ENCODE measurements around the gene CNIH1. TPM values are rescaled to one million over a fixed set of nuclear protein-coding genes. Genes with fewer than 3 reads are reported as not detected.

Gene CNIH1
- total and polyA plus RNA-seq, 12 donors = 24.5 to 328 (median 105) TPM

DNA sequence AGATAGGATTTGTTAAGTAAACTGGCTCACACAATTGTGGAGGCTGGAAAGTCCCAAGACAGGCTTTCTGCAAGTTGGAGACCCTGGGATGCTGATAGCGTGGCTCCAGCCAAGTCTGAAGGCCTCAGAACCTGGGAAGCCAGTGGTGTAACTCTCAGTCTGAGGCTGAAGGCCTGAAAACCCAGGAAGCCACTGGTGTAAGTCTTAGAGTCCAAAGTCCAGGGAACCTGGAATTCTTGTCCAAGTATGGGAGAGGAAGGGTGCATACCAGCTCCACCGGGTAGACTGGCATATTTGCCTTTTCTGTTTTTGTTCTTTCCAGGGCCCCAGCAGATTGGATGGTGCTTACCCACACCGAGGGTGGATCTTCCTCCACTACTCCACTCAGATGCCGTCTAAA, 29.5 kb upstream of the CNIH1 start:
- intact Hi-C loops (cut with DNase I) = no loop called here
- Histone ChIP-seq H3K4me1 (replicated peaks in 1 of 2) (peaks cover 0 to 16% of the 10 kb centered on the region in 2 donors), H3K27me3 (no peaks in the 10 kb centered on the region), H3K27ac (no peak overlapping the region), H3K36me3 (replicated peaks in 1 of 2) (no peaks in the 10 kb centered on the region), H3K9me3 (replicated peaks in 1 of 3) (no peaks in the 10 kb centered on the region), H3K4me3 (no peak overlapping the region)
- no peak for DNase-seq
- TF ChIP-seq CTCF (IDR thresholded peaks at IDR 0.05) = no peak
- no peak for TF ChIP-seq POLR2A (IDR thresholded peaks at IDR 0.05)
- 90 to 96% (median 94%) methylated on average over 4 of the region's 4 CpGs for WGBS, 4 donors

- H3K27me3 ChIP-seq = no peaks in the 10 kb centered on the region
- no peak overlapping the region for H3K27ac ChIP-seq
- TF ChIP-seq CTCF (IDR thresholded peaks at IDR 0.05) (no peak), POLR2A (IDR thresholded peaks at IDR 0.05) (no peak)
- peaks cover 0 to 10% of the 10 kb centered on the region in 2 donors for H3K4me1 ChIP-seq (replicated peaks in 1 of 2)
- no peaks in the 10 kb centered on the region for H3K36me3 ChIP-seq (replicated peaks in 1 of 2)
- DNase-seq = no peak
- intact Hi-C loops (cut with DNase I) = no loop called here
- H3K4me3 ChIP-seq = no peak overlapping the region
- no peaks in the 10 kb centered on the region for H3K9me3 ChIP-seq (replicated peaks in 1 of 3)
Observed at GRCh38 chr14:54467280-54467679, 26.1 kb upstream of the CNIH1 start.

DNA sequence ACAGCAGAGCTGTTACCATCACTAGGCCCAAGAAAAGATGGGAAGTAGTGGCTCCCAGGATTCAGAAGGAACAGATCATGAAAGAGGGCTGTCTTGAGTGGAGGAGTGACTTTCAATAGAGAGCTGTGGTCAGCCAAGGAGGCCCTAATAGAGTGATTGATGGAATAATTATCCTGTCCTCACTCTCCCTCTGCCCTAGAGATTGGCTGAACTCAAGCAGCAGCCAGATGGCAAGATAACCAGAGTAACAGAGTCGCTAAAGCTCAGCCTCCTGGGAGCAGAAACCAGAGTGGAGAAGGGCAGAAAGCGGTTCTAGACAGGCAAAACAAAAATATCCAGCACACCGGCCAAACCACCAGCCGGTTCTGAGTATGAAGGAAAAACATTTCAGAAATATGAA, 24.5 kb upstream of the CNIH1 start:
- no peak overlapping the region for H3K4me3 ChIP-seq
- TF ChIP-seq CTCF (IDR thresholded peaks at IDR 0.05) (no peak), POLR2A (IDR thresholded peaks at IDR 0.05) (no peak)
- H3K27ac ChIP-seq = no peak overlapping the region
- no peaks in the 10 kb centered on the region for H3K27me3 ChIP-seq
- no peaks in the 10 kb centered on the region for H3K36me3 ChIP-seq (replicated peaks in 1 of 2)
- no peak for DNase-seq
- H3K4me1 ChIP-seq (replicated peaks in 1 of 2) = no peaks in the 10 kb centered on the region
- no peaks in the 10 kb centered on the region for H3K9me3 ChIP-seq (replicated peaks in 1 of 3)
- WGBS, 4 donors = 67 to 75% (median 71%) methylated on average over 4 of the region's 4 CpGs
- intact Hi-C loops (cut with DNase I) = no loop called here

- Histone ChIP-seq H3K4me3 (no peak overlapping the region), H3K36me3 (replicated peaks in 1 of 2) (no peaks in the 10 kb centered on the region), H3K4me1 (replicated peaks in 1 of 2) (no peaks in the 10 kb centered on the region), H3K27ac (no peak overlapping the region), H3K9me3 (replicated peaks in 1 of 3) (no peaks in the 10 kb centered on the region), H3K27me3 (no peaks in the 10 kb centered on the region)
- WGBS, 4 donors = 53 to 63% (median 60%) methylated on average over 5 of the region's 5 CpGs
- intact Hi-C loops (cut with DNase I) = no loop called here
- DNase-seq = no peak
- TF ChIP-seq POLR2A (IDR thresholded peaks at IDR 0.05) = no peak
- TF ChIP-seq CTCF (IDR thresholded peaks at IDR 0.05) = no peak
Observed at GRCh38 chr14:54462048-54462447, 20.9 kb upstream of the CNIH1 start.
